Hematopoietic multipotent progenitor cell treated with erythropoietin and hydrocortisone succinate and interleukin-3 and kit ligand, for 4 days (in vitro differentiated cells): ENCODE measurements around the gene ZC3H7B.

Experiments
- DNase-seq: peaks from one replicate; pipeline ENCODE4 v3.0.0-alpha.2; 2015

ZC3H7B gene

DNA sequence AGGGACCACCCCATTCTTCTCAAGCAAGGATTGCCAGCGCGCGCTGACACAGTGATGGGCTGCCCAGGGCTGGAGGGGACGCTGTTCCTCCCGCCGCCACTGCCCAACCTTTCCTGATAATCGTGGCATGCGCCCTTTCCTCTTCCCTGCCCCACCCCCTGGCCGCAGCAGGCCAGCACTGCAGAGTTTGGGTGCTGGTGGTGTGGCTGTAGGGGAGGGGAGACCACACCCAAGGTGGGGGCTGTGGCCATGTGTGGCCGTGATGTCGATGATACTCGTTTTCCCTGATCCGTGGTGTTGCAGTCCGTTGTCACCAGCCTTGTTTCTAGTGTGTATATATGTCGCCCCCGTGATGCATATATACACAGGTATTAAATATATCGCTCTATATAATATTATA, 57.6 kb downstream of the ZC3H7B start:
- no peak for DNase-seq

DNA sequence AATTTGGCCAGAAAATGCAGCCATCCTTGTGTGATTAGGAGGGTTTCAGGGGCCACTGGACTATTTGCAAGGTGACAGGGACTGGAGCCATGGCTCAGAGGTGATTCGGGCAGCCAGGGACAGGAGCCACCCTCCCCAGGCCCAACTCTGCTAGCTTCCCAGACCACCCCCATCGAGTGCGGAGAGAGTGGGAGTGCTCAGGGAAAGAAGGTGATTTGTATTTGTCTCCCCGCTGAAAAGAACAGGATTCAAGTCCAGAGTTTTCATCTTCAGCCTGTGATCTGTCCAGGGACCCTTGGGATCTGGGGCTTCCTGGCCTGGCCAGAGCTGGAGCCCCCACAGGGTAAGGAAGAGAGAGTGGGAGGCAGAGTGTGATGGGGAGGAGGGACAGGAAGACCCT, 58.1 kb downstream of the ZC3H7B start:
- DNase-seq: no peak

DNA sequence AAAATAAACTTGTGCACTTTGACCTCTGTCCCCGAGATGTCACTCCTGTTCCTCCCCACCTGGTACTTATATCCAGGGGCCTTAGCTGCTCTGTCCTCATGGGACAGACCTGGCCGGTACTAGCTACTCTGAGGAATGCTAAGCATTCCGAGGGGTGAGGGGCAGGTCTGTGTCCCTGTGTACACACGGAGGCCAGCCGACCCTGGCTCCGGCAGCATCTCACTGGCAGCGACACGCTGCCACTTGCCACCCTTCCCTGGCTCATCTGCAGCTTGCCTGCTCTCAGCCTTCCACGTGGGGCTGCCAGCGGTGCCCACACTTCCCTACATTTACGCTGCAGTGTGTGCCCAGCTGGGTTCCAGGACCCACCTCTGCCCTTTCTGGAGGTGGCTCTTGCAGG, 58.8 kb downstream of the ZC3H7B start:
- no peak for DNase-seq

DNA sequence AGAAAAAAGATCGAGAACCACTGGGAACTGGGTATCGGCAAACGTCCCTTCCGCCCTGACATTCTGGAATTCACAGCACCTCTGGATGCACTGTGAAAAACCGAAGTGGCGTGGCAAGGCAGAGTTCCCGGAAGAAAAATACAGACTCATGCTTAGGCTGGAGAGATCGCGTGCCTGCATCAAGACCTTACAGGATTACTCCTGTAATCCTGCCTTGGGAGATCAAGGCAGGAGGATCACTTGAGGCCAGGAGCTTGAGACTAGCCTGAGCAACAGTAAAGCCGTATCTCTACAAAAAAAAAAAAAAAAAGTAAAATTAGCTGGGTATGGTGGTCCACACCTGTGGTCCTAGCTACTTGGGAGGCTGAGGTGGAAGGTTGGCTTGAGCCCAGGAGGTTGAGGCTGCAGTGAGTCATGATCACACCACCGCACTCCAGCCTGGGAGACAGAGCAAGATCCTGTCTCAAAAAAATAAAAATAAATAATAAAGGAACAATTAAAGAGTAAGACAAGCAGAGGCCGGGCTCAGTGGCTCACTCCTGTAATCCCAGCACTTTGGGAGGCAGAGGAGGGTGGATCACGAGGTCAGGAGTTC, 60.5 kb downstream of the ZC3H7B start:
- no peak for DNase-seq

DNA sequence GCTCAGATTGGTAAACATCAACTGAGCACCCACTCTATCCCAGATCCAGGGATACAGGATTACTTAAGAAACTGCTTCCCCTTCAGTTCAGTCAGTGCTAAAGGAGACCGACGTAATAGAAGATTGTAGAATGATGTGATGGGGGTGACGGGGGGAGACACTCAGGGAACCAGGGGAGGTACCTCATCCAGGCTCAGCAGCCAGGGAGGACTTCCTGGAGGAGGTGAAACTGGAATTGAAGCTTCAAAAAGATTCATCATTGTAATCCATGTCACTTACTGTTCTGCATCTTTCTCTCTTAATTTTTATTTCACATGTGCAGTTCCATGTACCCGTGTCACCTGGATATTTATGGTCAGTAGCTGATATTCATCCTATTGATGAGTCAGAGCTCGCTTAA, 61.3 kb downstream of the ZC3H7B start:
- no peak for DNase-seq

DNA sequence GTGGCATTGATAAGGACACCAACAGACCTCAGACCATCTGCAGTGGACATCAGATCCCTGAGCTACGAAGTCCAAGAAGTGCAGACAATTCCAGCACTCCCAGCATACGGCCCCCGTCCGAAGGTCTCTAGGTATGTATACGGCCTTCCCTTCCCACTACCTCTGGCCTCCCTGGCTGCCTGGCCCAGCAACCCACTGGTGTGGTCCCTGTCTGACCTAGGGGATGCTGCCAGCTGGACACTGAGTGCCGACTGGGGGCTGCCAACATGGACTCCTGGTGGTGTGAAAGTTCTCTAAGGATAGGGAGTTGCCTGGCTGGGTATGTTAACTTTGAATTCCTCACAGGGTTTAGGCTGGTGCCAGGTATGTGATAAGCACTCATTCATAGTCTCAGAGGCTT, 62.9 kb downstream of the ZC3H7B start:
- no peak for DNase-seq

DNA sequence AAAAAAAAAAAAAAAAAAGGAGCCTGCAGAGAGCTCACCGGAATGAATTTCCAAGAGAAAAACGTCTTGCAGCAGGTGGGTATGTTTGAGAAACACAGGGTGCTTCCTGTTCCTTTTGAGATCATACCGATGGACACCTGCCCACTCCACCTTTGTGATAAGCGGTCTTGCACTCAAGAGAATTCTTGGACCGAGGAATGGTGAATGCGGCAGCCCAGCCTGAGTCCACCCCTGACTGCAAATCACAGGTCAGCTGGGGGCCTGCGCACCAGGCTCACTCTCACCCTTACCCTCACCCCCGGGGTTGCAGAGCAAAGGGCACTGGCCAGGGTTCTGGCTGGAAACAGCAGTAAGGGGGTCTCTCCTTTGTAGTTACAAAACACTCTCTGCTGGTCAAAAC, 63.6 kb downstream of the ZC3H7B start:
- DNase-seq: no peak

DNA sequence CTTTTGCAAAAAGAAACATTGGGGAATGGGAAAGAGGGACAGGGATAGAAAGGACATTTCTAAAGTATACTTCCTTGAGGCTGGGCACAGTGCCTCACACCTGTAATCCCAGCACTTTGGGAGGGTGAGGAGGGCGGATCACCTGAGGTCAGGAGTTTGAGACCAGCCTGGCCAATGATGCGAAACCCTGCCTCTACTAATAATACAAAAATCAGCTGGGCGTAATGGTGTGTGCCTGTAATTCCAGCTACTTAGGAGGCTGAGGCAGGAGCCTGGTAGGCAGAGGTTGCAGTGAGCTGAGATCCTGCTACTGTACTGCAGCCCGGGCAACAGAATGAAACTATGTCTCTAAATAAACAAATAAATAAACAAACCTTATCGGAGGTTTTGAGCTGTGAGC, 64.1 kb downstream of the ZC3H7B start:
- DNase-seq: no peak

DNA sequence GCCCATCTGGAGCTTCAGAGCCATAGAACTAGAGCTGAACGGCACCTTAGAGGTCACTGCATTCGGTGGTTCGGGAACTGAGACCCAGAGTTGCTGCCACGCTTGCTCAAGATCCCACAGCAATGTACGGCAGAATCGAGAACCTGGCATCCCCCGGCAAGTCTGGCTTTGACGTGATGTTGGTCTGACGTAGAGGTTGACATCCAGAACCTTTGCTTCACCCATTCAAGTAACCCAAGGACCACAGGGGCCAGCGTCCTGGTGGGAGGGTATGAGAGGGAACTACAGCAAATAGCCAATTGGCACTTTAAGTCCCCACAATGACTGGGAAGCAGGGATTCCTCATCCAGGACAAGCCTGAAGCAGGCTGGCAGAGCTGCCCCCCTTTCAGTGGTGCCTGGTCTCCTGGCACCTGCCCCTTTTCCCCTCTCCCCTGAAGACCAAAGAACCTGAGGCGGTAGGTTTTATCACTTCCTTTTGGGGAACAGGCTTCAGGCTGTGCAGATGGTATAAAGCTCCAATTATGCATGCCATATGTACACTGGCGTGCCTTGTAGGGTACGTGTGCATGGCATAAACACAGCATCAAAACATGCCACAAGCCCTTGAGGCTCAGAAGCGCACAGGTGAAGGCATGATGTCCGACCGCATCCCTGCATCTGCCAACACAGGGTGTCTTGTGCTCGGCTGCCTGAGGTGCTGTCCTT, 65.2 kb downstream of the ZC3H7B start:
- DNase-seq: peak; percentile 34

DNA sequence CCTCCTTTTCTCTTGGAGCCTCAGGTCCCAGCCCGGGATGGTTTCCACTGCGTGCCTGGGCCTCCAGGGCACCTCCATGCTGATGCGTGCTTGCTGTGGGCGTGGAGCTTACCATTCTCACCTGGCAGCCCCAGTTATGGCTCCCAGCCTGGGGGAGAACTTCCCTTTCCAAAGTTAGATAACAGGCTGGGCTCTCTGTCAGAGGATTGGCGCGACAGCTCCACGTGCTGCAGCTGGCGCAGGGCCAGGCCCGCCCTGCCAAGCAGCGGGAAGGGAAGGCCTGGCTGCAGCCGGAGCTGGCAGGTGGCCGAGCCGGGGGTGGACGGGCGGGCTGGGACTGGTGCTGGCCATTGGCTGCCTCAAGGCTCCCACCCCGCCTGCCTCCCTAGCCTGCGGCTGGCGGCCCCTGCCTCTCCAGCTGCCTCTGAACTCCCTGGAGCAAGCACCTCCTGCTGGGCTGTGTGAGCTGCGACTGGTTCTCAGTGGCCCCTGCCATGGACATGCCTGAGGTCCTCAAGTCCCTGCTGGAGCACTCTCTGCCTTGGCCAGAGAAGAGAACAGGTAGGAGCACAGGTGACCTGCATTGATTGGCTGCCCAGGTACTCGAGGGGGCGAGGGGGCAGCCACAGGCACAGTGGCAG, 65.8 kb downstream of the ZC3H7B start:
- DNase-seq: peak; percentile 96

DNA sequence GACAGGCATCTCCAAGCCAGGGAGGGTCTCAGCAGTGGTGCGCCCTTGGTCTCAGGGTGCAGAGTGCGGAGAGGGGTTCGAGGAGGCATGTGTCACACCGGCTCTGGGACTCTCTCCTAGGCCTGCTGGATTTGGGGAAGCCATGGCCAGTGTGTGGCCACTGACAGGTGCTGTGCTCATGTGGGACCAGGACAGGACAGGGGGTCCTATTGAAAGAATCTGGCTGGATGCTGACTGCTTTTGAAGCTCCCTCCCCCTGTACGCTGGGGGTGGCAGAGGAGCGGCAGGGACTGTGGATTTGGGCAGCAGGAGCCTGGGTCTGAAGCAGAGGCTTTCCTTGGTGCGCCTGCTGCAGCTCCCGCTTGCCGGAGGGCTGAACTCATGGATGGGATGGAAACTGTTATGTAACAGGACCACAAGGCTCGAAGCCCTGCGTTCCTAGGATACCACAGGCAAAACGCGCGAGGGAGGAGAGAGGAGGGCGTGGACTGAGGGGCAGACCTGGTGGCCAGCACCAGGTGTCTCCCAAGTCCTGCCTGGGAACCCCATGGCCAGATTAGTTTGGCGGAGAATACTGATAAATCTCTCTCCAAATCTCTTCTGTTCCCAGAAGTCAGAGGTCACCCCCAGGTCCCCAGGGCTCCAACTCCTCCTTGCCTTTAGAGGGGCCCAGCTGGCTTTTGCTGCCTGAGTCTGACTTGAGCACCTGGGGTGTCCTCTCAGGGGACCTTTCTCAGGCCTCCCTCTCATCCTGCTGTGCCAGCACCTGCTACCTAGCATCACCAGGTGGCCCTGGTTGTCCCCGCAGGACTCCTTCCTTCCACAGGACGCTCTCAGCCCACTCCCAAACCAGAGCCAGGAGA, 66.6 kb downstream of the ZC3H7B start:
- no peak for DNase-seq

DNA sequence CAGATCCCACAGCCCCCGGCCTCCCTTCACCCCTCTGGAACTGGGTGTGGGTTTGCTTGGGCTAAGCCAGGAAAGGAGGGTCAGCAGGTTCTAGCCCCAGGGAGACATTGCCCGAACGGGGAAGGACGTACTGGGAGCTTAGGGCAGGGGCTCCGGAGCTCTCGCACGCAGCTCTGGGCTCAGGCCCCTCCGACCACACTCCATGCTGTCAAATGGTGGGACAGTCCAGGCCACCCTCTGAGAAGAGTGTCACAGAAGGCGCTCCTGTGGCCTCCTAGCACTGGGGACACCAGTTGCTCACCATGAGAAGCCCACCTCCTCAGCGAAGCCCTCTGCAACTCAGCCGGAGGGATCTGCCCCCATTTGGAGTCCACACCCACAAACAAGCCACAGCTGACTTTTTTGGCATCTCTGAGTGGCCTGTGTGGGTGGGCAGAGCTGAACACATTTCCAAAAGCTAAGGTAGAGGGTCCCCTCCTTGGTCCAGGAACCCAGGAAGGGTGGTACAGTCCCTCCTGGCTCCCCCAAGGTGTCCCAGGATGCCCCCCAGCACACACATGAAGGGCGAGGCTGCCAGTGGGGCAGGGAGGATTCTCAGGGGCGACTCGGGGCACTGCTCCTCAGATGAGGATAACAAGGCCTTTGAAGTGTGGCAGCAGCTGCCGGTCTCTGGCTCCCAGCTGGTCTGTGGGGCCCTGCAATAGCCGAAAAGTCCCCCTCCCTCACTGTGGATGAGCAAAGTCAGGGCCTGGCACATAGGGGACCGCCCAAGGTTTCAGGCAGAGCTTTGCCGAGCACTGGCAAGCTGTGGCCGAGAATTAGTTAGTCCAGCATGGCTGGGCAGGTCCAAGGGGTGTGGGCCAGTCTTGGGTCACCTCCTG, 67.5 kb downstream of the ZC3H7B start:
- DNase-seq: no peak

DNA sequence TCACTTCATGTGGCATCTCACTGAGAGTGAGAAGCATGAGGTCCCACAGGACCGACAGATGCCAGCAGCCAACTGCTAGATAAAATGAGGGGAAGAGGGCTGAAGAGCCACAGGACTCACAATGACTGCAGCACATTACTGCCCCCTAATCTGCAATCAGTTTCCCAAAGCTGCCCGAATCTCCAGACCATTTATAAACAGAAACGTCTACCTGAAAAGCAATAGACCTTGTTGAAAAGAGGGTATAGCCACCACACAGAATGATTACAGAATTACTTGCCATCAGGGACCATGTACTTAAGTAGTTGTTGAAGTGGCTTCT, 68.1 kb downstream of the ZC3H7B start:
- peak; percentile 18 for DNase-seq

DNA sequence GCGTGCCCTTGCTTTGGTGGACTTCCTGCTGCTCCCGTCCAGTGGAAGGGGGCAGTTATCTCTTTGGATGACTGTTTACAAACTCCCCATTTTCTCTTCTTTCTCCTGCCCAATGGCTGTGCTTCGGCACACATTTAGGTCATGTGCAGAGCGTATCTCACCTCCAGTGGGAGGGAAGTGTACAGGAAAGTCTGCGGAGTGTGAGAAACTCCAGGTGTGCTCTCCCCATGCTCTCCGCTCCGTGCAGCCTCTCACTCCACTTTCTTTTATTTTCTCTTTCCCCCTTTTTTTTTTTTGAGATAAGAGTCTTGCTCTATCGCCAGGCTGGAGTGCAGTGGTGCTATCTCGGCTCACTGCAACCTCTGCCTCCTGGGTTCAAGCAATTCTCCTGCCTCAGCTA, 68.5 kb downstream of the ZC3H7B start:
- no peak for DNase-seq

DNA sequence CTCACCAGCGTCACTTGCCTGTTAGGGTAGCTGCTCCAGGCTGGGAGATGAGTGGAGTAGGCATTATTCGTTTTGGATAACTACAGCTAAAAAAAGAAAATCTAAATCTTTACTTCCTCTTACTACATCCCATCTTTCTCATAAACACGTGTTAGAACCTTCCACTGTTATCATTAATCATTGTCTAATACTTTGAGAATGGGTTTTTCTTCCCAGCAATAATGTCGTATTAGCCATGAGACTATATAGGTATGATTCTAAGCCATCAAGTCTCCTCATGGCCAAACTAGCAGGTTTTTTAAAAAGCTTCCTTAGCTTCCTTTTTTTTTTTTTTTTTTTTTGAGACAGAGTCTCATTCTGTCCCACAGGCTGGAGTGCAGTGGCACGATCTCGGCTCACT, 76.5 kb downstream of the ZC3H7B start:
- DNase-seq: no peak

DNA sequence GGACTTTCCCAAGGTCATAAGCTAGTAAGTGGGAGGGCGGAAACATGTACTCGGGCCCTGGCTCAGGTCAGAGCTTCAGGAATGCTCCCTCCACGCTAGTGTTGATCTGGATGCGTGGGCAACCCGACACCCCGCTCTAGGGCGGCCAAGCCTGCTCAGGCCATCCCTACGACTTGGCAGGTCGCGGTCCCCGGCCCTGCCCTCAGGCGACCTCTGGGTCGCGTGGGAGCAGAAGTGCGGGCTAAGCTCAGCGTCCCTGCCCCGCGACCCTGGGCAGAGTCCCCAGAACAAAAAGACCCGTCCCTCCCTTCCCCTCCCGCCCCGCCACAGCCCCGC, 79.6 kb downstream of the ZC3H7B start:
- no peak for DNase-seq

DNA sequence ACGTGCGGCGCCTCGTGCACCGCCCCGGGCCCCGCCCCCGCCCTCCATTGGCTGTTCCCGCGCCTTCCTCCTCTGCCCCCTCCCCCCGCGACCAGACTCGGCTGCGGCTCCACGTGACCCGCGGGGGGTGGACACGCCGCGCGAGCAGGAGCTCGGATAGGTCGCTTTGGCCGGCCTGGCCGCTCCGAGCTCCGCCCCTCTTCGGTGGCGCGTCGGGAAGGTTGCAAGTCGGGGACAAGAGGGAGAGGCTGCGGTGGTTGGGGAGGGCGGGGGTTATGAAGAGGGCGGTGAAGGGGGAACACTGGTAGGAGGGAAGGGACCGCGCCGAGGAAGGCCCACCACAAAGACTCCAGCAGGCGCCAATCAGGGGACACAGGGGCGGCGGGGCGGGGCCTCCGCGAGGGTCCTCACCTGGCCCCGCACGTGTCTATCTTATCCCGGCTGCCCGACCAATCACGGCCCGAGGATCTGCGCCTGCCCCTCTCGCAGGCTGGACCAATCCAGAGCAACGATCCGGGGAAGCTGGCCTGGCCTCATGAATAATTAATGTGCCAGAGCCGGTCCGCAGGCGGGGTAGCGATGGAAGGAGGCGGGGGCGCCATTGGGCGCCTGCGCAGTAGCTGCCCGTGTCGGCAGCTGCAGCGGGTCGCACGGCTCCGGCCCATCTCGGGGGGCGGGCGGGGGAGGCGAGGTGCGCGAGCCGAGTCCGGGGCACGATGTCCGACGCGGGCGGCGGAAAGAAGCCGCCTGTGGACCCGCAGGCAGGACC, 80.2 kb downstream of the ZC3H7B start, which contains the start of gene TEF:
TSS of gene TEF (plus strand) at position 614 of the 769 bp plus-strand sequence. CDS start at position 717, 103 bp downstream.
- peak; percentile 99 for DNase-seq

DNA sequence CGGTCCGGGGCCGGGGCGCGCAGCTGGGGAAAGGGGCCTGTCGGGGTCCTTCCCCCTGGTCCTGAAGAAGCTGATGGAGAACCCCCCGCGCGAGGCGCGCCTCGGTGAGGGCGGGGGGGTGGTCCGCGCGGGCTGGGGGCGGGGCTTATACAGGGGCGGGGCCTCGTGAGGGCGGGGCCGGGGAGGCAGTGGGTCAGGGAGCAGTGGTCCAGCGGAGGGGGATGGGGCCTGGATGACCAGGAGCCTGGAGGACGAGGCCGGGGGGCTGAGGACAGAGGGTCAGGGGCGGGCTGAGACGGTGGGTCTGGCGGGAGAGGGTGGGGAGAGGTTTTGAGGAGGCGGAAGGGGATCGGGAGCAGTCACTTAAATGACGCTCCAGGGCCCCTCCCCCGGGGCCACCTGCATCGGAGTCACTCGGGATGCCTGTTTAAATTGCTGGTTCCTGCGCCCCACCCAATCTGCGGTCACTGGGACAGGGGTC, 80.8 kb downstream of the ZC3H7B start:
- peak; percentile 67 for DNase-seq

DNA sequence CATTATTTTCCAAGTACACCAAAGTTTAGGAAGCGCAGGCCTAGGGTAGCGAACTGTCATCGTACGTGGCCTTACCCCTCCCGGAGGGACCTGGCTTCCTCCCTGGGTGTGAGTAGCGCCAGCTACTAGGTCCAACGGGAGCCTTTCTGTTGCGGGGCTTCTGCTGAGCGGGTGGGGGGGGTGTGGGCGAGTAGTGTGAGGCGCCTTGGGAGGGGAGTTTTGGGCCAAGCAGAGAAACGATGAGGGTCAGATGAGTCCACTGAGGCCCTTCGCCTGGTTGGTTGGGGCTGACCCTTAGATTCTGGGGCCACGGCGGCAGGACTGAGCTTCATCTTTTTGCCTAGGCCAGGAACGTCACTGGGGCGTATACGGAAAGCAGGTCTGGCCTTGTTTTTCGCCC, 81.3 kb downstream of the ZC3H7B start:
- DNase-seq: no peak

DNA sequence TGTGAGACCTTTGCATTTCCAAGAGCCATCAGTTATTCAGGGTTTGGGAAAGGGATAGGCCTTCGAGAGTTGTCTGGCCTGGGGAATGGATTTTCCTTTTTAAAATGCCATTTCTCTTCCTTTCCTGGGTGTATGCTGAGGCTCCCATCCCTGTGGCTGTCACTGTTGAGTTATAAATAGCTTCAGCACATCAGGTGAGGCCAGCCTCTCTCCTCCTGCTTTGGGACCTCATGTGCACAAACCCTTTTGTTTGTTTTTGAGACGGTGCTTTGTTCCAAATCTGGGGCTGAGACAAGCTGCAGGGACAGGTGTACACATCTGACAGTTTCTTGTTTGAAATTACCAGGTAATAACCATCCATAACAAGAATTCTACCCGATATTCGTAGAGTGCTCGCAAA, 81.8 kb downstream of the ZC3H7B start:
- DNase-seq: no peak

DNA sequence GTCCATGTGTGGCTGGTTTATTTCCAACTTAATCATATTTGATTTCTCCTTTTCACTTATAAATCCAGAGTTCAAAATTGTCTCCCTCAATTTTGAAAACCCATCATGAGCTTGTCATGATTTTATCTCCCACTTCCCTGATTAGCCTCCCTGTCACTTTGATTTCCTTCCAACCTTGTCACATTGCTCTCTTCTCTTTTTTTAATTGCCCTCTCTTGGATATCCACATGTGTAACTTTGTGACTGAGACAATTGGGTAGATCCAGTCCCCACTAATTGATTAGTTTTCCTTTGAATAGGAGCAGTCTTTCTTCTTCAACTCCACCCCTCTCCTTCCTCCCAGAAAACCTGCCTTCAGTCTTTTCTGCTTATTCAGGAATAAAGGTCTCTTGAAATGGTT, 82.8 kb downstream of the ZC3H7B start:
- no peak for DNase-seq

DNA sequence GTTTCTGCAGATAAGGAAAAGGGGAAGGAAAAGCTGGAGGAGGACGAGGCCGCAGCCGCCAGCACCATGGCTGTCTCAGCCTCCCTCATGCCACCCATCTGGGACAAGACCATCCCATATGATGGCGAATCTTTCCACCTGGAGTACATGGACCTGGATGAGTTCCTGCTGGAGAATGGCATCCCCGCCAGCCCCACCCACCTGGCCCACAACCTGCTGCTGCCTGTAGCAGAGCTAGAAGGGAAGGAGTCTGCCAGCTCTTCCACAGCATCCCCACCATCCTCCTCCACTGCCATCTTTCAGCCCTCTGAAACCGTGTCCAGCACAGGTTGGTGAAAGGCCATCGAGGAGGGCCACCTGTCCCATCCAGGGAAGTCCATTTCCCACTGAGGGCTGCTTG, 86.0 kb downstream of the ZC3H7B start:
- DNase-seq: no peak
